CD1c-positive myeloid dendritic cell (primary cell): Measurements from ENCODE around the gene TECTA.
"Not testable (repeated sequence)": the region's sequence is repeated elsewhere in the genome, so short reads cannot be mapped to it uniquely, and the experiment has no call there.

Experiments
- DNase-seq: peaks from one replicate; pipeline ENCODE4 v3.0.0-alpha.2; 2016; ENCODE audit errors: extremely low spot score

Gene TECTA

DNA sequence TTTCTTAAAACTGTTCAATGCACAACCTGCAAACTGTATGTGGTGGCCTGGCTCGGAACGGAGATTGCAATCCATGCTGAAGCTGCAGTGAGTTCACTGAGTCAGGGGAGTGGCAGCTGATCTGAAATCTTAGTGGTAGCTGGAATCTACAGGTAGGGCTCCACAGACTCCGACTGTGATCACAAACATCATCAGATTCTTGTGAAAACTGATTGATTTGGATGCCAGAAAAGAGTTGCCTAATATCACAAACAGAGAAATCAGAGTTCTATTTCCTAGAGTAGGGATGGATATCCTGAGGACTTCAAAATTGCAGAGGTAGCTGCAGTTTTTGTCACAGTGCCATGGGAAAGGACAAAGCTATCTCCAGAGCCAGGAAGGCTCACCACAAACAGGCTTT lies 134.0 kb downstream of the TECTA start:
- no peak for DNase-seq

DNA sequence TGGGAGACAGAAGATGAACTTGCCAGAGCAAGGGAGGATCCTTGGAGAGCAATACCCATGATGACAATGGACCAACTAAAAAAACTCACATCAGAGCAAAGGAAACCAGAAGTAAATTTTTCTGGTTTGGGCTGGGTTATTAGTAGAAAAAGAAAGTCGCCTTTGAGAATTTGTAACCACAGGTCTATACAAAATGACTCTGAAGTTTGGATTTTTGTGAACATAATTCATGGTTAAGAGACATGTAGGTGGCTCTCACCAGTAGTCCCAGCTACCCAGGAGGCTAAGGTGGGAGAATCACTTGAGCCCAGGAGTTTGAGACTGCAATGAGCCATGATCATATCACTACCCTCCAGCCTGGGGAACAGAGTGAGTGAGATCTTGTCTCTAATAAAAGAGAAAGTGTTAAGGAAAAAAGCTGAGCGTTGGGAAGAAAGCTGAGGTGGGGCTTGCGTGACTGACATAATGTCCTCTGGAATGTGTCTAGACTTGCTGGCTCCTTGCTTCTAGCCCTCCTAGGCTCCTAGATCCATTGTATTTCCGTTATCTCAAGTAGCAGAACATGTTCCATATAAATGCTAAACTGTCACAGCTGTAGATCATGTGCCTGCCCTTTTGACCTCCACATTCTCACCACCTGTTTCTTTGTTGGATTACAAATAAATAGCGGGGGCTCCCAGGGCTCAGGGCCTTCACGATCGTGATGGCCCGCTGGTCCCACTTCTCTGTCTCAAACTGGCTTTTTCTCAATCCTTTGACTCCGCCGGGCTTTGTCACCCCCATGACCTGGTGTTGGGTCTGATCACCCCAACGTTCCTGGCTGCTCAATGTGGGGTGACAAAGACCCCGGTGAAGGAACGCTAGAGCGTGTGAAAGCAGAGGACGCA lies 135.3 kb downstream of the TECTA start:
- DNase-seq: no peak

DNA sequence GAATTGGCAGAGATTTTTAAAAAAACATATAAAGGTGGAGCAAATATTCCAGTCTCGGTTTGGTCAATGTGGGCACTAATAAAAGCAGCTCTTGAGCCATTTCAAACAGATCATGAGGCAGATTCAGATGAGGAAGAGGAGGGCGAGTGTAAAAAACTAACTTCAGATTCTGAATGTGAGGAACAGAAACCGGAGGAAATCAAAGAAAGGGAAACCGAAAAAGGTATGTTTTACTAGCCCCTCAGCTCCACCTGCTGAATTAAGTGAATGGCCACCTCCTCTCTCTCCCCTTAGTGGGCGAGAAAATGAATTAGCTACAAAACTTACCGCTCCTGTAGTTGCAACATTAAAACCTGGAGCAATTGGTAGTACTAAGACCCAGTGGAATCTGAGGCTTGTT lies 136.2 kb downstream of the TECTA start:
- DNase-seq: not testable (repeated sequence)

DNA sequence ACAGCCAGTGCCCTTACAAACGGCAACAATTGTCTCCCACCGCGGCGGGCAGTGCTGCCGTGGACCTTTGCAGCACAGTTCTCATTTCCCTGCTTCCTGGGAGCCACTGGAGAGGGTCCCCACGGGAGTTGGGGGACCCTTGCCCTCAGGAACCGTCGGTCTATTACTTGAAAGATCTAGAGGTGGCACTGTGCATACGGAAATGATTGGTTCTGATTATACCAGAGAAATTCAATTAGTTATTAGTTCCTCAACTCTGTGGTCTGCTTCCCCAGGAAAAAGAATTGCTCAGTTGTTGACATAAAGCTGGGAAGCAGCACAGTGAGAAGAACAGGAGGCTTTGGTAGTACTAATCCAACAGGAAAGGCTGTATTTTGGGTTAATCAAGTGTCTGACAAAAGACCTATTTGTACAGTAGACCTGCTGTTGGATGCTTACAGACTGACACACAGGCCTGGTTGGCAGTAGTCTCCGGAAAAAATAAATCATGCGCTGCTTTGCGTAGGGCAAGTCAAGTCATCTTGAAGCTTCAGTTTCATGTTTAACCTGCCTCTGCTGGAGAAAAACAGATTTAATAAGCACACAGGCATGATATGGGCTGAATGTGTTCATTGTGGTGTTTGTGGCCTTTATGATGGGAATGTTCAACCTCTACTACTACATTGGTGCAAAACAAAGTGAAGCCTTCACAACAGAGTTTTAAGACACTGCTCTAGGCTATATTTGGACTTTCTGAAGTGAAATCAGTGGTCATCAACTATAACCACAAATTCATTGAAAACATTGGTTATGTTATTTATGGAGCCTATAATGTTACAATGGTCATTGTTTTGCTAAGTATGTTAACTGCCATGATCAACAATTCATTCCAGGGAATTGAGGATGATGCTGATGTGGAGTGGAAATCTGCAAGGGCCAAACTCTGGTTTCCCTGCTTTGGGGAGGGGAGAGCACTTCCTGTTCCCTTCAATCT lies 136.9 kb downstream of the TECTA start:
- DNase-seq: no peak

DNA sequence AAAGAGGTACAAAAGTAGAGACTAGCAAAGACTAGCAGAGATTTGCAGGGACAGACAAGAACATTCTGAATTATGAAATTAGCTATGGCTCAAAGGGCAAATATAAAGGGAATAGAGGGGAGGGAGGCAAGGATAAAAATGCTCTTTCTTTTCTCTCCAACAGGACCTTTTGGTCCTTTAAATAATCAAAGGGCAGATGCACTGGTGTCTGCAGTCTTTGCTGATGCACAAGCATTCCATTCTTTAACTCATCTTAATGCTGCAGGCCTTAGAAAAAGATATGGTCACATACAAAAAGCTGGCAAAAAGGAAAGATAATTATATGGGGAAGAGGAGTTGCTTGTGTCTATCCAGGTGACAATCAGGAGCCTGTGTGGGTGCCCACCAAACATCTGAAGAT lies 137.9 kb downstream of the TECTA start:
- DNase-seq: no peak

DNA sequence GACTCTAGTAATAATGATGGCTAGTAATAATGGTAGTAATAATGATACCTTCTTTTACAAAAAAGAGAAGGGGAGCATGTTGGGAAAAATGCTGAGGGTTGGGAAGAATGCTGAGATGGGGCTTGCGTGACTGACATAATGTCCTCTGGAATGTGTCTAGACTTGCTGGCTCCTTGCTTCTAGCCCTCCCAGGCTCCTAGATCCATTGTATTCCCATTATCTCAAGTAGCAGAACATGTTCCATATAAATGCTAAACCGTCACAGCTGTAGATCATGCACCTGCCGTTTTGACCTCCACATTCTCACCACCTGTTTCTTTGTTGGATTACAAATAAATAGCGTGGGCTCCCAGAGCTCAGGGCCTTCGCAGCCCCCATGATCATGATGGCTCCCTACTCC lies 139.0 kb downstream of the TECTA start:
- not testable (repeated sequence) for DNase-seq

DNA sequence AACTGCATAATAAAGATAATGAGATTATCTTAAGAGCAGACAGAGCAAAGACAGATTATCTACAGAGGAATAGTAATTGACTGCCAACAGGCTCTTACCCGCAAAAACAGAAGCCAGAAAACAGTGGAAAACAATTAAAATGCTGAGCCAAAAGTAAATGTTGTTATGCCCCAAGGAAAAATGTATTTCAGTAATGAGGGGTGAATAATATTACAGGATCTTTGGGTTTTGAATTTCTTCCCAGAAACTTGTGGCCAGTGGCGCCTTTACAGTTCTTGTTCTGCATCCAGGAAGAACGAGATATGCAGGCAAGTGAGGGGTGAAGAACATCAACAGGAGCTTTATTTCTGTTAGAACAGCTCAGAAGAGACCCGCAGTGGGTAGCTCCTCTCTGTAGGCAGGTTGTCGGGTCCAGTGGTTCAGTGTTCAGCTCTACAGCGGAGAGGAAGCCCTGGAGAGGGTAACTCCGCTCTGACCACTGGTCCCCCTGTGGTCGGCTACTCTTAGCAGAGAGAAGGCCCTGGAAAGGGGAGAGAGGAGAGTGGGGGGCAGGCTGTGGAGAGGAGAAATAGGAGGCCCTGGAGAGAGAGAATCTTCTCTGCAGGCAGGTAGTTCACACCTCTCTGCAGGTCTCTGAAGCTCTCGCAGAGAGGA lies 139.7 kb downstream of the TECTA start:
- DNase-seq: no peak
